ENCODE data around the gene PTPRF. TPM values are rescaled to one million over a fixed set of nuclear protein-coding genes. Genes with fewer than 3 reads are reported as not detected.

Gene PTPRF
- total and polyA plus RNA-seq, 3 experiments from 2014 or later: 0.39 to 0.47 TPM; not detected in 1

GRCh38 chr1:43648876-43649477, 118.3 kb downstream of the PTPRF start:
- peak overlapping the region in 7 of 8 donors; percentile 88 to 98 (median 93) for H3K27ac Mint-ChIP-seq
- no peaks in the 10 kb centered on the region for H3K9me3 ChIP-seq (ENCODE audit: low read length)
- peaks cover 5% of the 10 kb centered on the region for H3K36me3 ChIP-seq (ENCODE audit: insufficient read depth, low read length)
- peaks cover 29 to 42% (median 39%) of the 10 kb centered on the region in 3 donors for H3K4me1 Mint-ChIP-seq
- ChIA-PET POLR2A (interaction anchor here (0.6 to 1.7 kb wide), 4 partner anchors 58 to 1691 kb away, joined by 3 to 16 read pairs (median 3); partner anchors contain the start of genes MUTYH, ST3GAL3 and TOE1), CTCF (interaction anchor here (1.2 kb wide), 1 partner anchor 119 kb away, joined by 4 read pairs; no protein-coding TSS in a partner anchor)
- peak overlapping the region; percentile 91 to 100 (median 95) for H3K4me3 Mint-ChIP-seq
- H3K4me3 ChIP-seq (ENCODE audit: low read length): peak overlapping the region; percentile 93
- peak overlapping the region; percentile 88 for H3K27ac ChIP-seq (ENCODE audit: low read depth, low read length)
- H3K27me3 Mint-ChIP-seq: peaks cover 0 to 3% of the 10 kb centered on the region in 2 donors
- peaks cover 17% of the 10 kb centered on the region for H3K4me1 ChIP-seq (ENCODE audit: insufficient read depth, low read length)
- no peaks in the 10 kb centered on the region for H3K27me3 ChIP-seq (ENCODE audit: insufficient read depth, low read length, poor library complexity, severe bottlenecking)
- DNase-seq: peak in 1 of 5 donors; percentile 57
- H3K36me3 Mint-ChIP-seq: peaks cover 0 to 25% (median 3%) of the 10 kb centered on the region in 3 donors
- no peaks in the 10 kb centered on the region for H3K9me3 Mint-ChIP-seq

DNA sequence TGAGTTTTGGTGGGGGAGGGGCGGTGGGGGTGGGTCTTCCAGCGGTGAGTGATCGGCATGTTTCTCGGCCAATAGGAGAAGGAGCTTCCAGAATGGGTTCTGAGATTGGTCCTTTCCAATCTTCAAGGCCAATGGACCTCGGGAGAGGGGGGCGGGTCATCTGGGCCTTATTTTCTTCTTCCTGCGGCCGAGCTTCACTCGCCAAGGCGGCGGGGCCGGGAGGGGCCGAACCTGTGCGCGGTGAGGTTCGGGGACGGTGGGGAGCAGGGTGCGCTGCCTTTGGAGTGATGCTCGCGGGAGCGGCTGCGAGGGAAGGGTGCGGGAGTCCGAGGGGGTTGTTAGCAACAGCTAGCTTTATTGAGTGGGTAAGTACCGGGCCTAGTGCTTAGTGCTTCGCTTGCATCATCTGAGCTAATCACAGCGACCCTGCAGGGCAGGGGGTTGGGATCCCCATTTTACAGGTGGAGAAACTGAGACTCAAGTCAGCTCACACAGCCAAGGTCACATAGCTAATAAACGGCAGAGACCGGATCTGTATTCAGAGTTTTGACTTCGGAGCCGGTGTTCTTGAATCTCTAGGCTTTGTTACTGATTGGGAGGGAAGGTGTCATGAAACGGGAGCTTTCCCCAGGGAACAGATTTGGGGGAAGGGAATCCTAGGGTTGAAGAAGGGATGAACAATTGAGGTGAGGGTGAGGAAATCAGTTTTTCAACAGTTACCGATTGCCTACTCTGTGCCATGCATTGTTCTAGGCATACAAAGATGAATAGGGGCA, 119.8 kb downstream of the PTPRF start:
- Histone ChIP-seq H3K27me3 (ENCODE audit: insufficient read depth, low read length, poor library complexity, severe bottlenecking) (no peaks in the 10 kb centered on the region), H3K9me3 (ENCODE audit: low read length) (no peaks in the 10 kb centered on the region), H3K27ac (ENCODE audit: low read depth, low read length) (peak overlapping the region; percentile 88), H3K4me3 (ENCODE audit: low read length) (peak overlapping the region; percentile 93), H3K4me1 (ENCODE audit: insufficient read depth, low read length) (peaks cover 17% of the 10 kb centered on the region), H3K36me3 (ENCODE audit: insufficient read depth, low read length) (peaks cover 10% of the 10 kb centered on the region)
- no peaks in the 10 kb centered on the region for H3K9me3 Mint-ChIP-seq
- H3K27ac Mint-ChIP-seq: peak overlapping the region; percentile 88 to 98 (median 94)
- H3K4me3 Mint-ChIP-seq: peak overlapping the region; percentile 91 to 100 (median 95)
- H3K27me3 Mint-ChIP-seq: no peaks in the 10 kb centered on the region
- peaks cover 36 to 49% (median 48%) of the 10 kb centered on the region in 3 donors for H3K4me1 Mint-ChIP-seq
- peaks cover 0 to 40% (median 3%) of the 10 kb centered on the region in 3 donors for H3K36me3 Mint-ChIP-seq
- ChIA-PET POLR2A (interaction anchor here (0.6 to 1.7 kb wide), 11 partner anchors 8 to 1689 kb away, joined by 3 to 16 read pairs (median 3); partner anchors contain the start of genes ATP6V0B, MUTYH, SLC6A9 and ST3GAL3), CTCF (interaction anchor here (1.1 to 1.3 kb wide), 5 partner anchors 13 to 563 kb away, joined by 3 to 5 read pairs (median 3); partner anchors contain the start of gene DMAP1)
- DNase-seq: peak; percentile 84 to 94 (median 89)

DNA sequence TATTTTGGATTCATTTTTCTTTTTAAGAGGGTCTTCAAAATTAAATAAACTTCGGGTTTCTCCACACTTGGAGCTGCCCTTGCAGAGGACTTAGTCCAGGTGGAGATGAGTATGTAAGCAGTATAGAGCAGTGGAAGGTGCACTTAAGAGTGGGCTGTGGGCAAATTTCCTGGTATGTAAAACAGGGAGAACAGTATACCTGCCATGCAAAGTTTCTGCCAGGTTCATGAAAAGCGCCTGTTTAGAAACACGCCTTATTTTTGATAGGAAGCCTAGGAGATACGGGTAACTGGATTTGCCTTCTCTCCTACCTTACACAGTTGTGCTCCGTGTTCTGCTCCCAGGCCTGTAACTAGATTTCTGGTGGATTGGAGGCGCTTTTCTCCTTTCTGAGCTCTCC, 120.5 kb downstream of the PTPRF start:
- peaks cover 0 to 47% (median 5%) of the 10 kb centered on the region in 3 donors for H3K36me3 Mint-ChIP-seq
- H3K9me3 ChIP-seq (ENCODE audit: low read length): no peaks in the 10 kb centered on the region

GRCh38 chr1:43651902-43652301, 121.2 kb downstream of the PTPRF start:
- Mint-ChIP-seq H3K27ac (peak overlapping the region in 5 of 8 donors; percentile 17 to 88 (median 68)), H3K9me3 (no peaks in the 10 kb centered on the region), H3K4me3 (peak overlapping the region; percentile 91 to 100 (median 95)), H3K4me1 (peaks cover 36 to 52% (median 48%) of the 10 kb centered on the region in 3 donors), H3K36me3 (peaks cover 0 to 53% (median 5%) of the 10 kb centered on the region in 3 donors), H3K27me3 (no peaks in the 10 kb centered on the region)
- H3K27ac ChIP-seq (ENCODE audit: low read depth, low read length): peak overlapping the region; percentile 88
- H3K4me1 ChIP-seq (ENCODE audit: insufficient read depth, low read length): peaks cover 17% of the 10 kb centered on the region
- no peak overlapping the region for H3K4me3 ChIP-seq (ENCODE audit: low read length)
- H3K27me3 ChIP-seq (ENCODE audit: insufficient read depth, low read length, poor library complexity, severe bottlenecking): no peaks in the 10 kb centered on the region
- H3K36me3 ChIP-seq (ENCODE audit: insufficient read depth, low read length): peaks cover 16% of the 10 kb centered on the region
- POLR2A ChIA-PET: interaction anchor here (0.7 to 1.0 kb wide), 2 partner anchors 9 to 1128 kb away, joined by 3 to 5 read pairs; no protein-coding TSS in a partner anchor
- no peak for DNase-seq
- CTCF ChIA-PET: no interaction called here
- no peaks in the 10 kb centered on the region for H3K9me3 ChIP-seq (ENCODE audit: low read length)

More for the DNA sequence above, 120.5 kb downstream of the PTPRF start:
- ChIA-PET CTCF (no interaction called here), POLR2A (interaction anchor here (0.6 to 1.7 kb wide), 3 partner anchors 8 to 1052 kb away, joined by 3 to 8 read pairs (median 5); partner anchors contain the start of gene SLC6A9)
- DNase-seq: no peak
- Histone ChIP-seq H3K27me3 (ENCODE audit: insufficient read depth, low read length, poor library complexity, severe bottlenecking) (no peaks in the 10 kb centered on the region), H3K4me1 (ENCODE audit: insufficient read depth, low read length) (peaks cover 17% of the 10 kb centered on the region), H3K36me3 (ENCODE audit: insufficient read depth, low read length) (peaks cover 16% of the 10 kb centered on the region), H3K27ac (ENCODE audit: low read depth, low read length) (peak overlapping the region; percentile 88), H3K4me3 (ENCODE audit: low read length) (peak overlapping the region; percentile 93)
- Mint-ChIP-seq H3K4me3 (peak overlapping the region; percentile 91 to 100 (median 95)), H3K27ac (peak overlapping the region in 7 of 8 donors; percentile 70 to 98 (median 90)), H3K9me3 (no peaks in the 10 kb centered on the region), H3K4me1 (peaks cover 36 to 52% (median 48%) of the 10 kb centered on the region in 3 donors), H3K27me3 (no peaks in the 10 kb centered on the region)

DNA sequence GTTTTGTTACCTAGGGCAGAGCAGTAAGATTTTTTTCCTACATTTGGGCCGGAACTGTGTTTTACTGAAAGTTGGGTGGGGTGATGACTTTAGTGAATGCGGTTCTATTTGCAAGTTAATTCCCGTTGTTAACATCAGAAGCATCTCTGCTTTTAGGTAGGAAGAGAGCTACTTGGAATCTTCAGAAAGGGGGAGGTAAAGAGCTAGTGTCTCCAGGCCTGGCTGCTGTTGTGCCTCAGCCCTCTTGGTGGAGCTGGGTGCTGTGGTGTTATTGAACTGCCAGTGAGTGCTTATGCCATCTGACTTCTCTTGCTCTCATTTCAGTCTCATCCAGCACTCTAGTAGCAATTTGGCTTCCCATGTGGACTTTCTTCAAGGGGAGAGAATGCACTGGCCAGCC, 122.7 kb downstream of the PTPRF start:
- peaks cover 16% of the 10 kb centered on the region for H3K36me3 ChIP-seq (ENCODE audit: insufficient read depth, low read length)
- no peak overlapping the region for H3K4me3 ChIP-seq (ENCODE audit: low read length)

GRCh38 chr1:43653893-43654292, 123.2 kb downstream of the PTPRF start:
- H3K36me3 Mint-ChIP-seq: peaks cover 0 to 70% (median 5%) of the 10 kb centered on the region in 3 donors
- H3K4me1 Mint-ChIP-seq: peaks cover 34 to 48% (median 45%) of the 10 kb centered on the region in 3 donors
- ChIA-PET CTCF (no interaction called here), POLR2A (no interaction called here)
- H3K36me3 ChIP-seq (ENCODE audit: insufficient read depth, low read length): peaks cover 17% of the 10 kb centered on the region
- H3K4me3 ChIP-seq (ENCODE audit: low read length): no peak overlapping the region
- H3K27me3 Mint-ChIP-seq: no peaks in the 10 kb centered on the region
- H3K4me3 Mint-ChIP-seq: peak overlapping the region in 1 of 7 donors; percentile 32
- no peaks in the 10 kb centered on the region for H3K9me3 ChIP-seq (ENCODE audit: low read length)
- H3K27ac ChIP-seq (ENCODE audit: low read depth, low read length): no peak overlapping the region
- no peak for DNase-seq
- H3K27me3 ChIP-seq (ENCODE audit: insufficient read depth, low read length, poor library complexity, severe bottlenecking): no peaks in the 10 kb centered on the region
- H3K27ac Mint-ChIP-seq: peak overlapping the region in 2 of 8 donors; percentile 6 to 64
- H3K9me3 Mint-ChIP-seq: no peaks in the 10 kb centered on the region
- H3K4me1 ChIP-seq (ENCODE audit: insufficient read depth, low read length): peaks cover 17% of the 10 kb centered on the region

More for the DNA sequence above, 122.7 kb downstream of the PTPRF start:
- no peak overlapping the region for H3K27ac ChIP-seq (ENCODE audit: low read depth, low read length)
- H3K9me3 ChIP-seq (ENCODE audit: low read length): no peaks in the 10 kb centered on the region
- Mint-ChIP-seq H3K27me3 (no peaks in the 10 kb centered on the region), H3K9me3 (no peaks in the 10 kb centered on the region), H3K27ac (peak overlapping the region in 4 of 8 donors; percentile 6 to 62 (median 12)), H3K36me3 (peaks cover 0 to 65% (median 5%) of the 10 kb centered on the region in 3 donors), H3K4me1 (peaks cover 36 to 52% (median 48%) of the 10 kb centered on the region in 3 donors), H3K4me3 (peak overlapping the region in 3 of 7 donors; percentile 3 to 32 (median 4))
- peaks cover 17% of the 10 kb centered on the region for H3K4me1 ChIP-seq (ENCODE audit: insufficient read depth, low read length)
- no peak for DNase-seq
- CTCF ChIA-PET: no interaction called here
- POLR2A ChIA-PET: no interaction called here
- no peaks in the 10 kb centered on the region for H3K27me3 ChIP-seq (ENCODE audit: insufficient read depth, low read length, poor library complexity, severe bottlenecking)

GRCh38 chr1:43655953-43656352, 125.3 kb downstream of the PTPRF start:
- POLR2A ChIA-PET: interaction anchor here (0.7 kb wide), 1 partner anchor 17 kb away, joined by 9 read pairs; no protein-coding TSS in a partner anchor
- H3K36me3 ChIP-seq (ENCODE audit: insufficient read depth, low read length): peaks cover 32% of the 10 kb centered on the region

More at GRCh38 chr1:43655953-43656352, 125.3 kb downstream of the PTPRF start:
- H3K27me3 Mint-ChIP-seq: no peaks in the 10 kb centered on the region
- H3K4me1 ChIP-seq (ENCODE audit: insufficient read depth, low read length): peaks cover 8% of the 10 kb centered on the region
- no peaks in the 10 kb centered on the region for H3K27me3 ChIP-seq (ENCODE audit: insufficient read depth, low read length, poor library complexity, severe bottlenecking)
- H3K4me1 Mint-ChIP-seq: peaks cover 29 to 45% (median 42%) of the 10 kb centered on the region in 3 donors
- H3K36me3 Mint-ChIP-seq: peaks cover 10 to 73% (median 15%) of the 10 kb centered on the region in 3 donors
- H3K9me3 Mint-ChIP-seq: no peaks in the 10 kb centered on the region
- DNase-seq: no peak
- CTCF ChIA-PET: no interaction called here
- peak overlapping the region in 2 of 8 donors; percentile 40 to 62 for H3K27ac Mint-ChIP-seq
- no peaks in the 10 kb centered on the region for H3K9me3 ChIP-seq (ENCODE audit: low read length)
- no peak overlapping the region for H3K27ac ChIP-seq (ENCODE audit: low read depth, low read length)
- H3K4me3 Mint-ChIP-seq: peak overlapping the region in 1 of 7 donors; percentile 30
- no peak overlapping the region for H3K4me3 ChIP-seq (ENCODE audit: low read length)
